ENCODE measurements around the gene ANXA9. TPM values are rescaled to one million over a fixed set of nuclear protein-coding genes. Genes with fewer than 3 reads are reported as not detected.
A peak's percentile ranks its signal among the peaks of the same experiment; 100 is the strongest.

The ANXA9 gene
- total RNA-seq, 1 experiment from 2014 or later, result 1.2 TPM

DNA sequence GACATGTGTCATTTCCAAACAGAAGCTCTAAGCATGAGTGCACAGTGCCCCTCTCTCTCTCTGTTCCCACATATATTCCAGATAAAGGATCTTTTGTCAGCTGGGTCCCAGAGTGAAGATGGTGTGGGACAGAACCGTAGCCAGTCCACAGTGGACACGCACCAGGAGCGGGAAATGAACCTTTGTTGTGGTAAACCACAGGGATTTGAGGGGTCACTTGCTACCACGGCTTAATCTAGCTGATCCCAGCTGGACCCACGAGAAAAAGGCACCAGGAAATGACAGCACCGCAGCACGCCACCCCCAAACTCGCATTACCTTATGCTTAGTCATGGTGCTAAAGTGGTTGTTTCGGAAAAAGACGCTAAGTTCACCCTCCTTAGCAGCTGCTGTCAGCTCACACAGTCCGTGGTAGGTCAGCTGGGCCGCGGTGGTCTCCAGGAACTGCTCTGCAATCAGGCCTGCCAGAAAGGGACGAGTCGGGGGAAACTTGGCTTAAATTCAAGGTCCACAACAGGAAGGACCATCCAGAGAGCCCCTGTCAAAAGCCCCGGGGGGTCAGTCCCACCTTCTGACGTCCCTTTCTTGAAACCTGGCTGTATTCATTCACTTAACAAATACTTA, 17.1 kb downstream of the ANXA9 start:
- DNase-seq (ENCODE audit: low read depth), result no peak
- in situ Hi-C loops (cut with HindIII; ENCODE audit: low pct_unique_long_range_greater_than_20kb, low sequenced_read_pairs), result no loop called here

DNA sequence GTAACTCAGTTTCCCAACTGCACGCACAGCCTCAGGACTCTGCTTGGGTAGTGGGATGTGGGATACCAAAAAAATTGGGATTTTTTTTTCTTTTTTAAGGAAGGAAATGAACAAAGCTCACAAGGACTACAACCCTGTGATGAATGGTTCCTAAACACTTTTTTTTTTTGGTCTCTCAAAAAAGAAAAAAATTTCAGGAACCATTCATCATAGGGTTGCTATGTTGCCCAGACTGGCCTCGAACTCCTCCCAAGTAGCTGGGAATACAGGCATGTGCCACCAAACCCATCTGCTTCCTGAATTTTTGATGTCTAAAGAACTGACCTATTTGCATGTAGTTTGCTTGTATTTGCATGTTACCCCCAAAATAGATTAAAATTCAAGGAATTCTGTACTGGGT, 17.8 kb downstream of the ANXA9 start:
- no peak for DNase-seq (ENCODE audit: low read depth)
- in situ Hi-C loops (cut with HindIII; ENCODE audit: low pct_unique_long_range_greater_than_20kb, low sequenced_read_pairs), result no loop called here

- DNase-seq (ENCODE audit: low read depth), result no peak
- in situ Hi-C loops (cut with HindIII; ENCODE audit: low pct_unique_long_range_greater_than_20kb, low sequenced_read_pairs), result no loop called here
Observed at GRCh38 chr1:151000408-151000807, 18.3 kb downstream of the ANXA9 start.

DNA sequence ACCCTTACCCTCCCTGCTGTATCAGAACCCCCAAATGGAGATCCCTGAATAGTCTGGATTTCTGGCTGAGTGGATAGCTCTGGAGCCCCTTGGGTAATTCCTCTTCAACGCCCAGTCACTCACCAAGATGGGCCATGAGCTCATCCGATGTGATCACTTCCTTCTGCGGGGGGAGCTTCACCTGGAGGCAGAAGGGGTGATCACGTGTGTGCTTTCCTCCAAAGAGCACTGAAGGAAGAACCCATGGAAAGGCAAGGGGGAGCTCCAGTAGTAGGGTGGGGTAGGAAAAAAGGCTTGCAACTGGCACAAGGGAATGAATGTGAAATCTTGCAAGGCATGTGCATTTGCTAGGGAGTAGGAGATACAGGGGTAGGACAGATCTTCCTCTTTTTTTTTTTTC, 19.5 kb downstream of the ANXA9 start:
- DNase-seq (ENCODE audit: low read depth), result no peak

DNA sequence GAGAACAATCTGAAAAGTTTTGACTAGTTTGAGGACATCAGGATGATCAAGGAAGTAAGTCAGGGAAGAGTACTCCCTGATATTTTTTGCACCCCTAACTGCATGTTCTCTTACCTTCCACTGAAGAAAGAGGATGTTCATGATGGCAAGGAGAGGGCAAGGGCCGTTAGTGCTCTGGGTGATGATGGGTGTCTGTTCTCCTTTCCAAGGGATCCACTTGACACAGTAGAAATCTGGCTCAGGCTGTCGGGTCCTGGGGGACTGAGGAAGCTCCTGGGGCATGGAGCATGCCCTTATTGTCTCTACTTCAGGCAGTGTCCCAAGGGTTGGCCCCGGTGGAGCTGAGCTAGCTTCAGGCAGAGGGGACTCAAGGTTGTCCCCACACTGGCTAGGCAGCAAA, 20.0 kb downstream of the ANXA9 start:
- in situ Hi-C loops (cut with HindIII; ENCODE audit: low pct_unique_long_range_greater_than_20kb, low sequenced_read_pairs), result no loop called here
- DNase-seq (ENCODE audit: low read depth), result no peak

More for the DNA sequence above, 19.5 kb downstream of the ANXA9 start:
- in situ Hi-C loops (cut with HindIII; ENCODE audit: low pct_unique_long_range_greater_than_20kb, low sequenced_read_pairs), result no loop called here

GRCh38 chr1:151002611-151003010, 20.5 kb downstream of the ANXA9 start:
- DNase-seq (ENCODE audit: low read depth), result no peak
- in situ Hi-C loops (cut with HindIII; ENCODE audit: low pct_unique_long_range_greater_than_20kb, low sequenced_read_pairs), result no loop called here

DNA sequence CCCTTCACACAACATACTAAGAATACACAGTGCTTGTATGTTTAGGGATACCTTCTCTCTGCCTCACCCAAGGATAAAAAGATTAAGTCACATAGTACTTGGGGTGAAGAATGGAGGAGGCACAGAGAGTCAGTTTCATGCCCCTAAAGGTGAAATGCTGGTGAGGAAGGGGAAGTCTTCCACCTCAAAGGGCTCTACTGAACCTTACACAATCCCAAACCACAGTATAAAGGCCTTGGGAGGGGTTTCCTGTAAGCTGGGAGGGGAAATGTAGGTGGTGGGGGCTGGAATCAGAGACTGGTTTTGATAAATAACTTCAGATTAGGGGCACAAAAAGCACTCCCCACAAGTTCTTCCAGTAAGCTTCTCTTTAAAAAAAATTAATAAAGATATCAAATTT, 21.1 kb downstream of the ANXA9 start:
- in situ Hi-C loops (cut with HindIII; ENCODE audit: low pct_unique_long_range_greater_than_20kb, low sequenced_read_pairs), result no loop called here

GRCh38 chr1:151005729-151006319, 23.7 kb downstream of the ANXA9 start:
- in situ Hi-C loops (cut with HindIII; ENCODE audit: low pct_unique_long_range_greater_than_20kb, low sequenced_read_pairs), result no loop called here
- DNase-seq (ENCODE audit: low read depth), result no peak

More for the DNA sequence above, 21.1 kb downstream of the ANXA9 start:
- no peak for DNase-seq (ENCODE audit: low read depth)

DNA sequence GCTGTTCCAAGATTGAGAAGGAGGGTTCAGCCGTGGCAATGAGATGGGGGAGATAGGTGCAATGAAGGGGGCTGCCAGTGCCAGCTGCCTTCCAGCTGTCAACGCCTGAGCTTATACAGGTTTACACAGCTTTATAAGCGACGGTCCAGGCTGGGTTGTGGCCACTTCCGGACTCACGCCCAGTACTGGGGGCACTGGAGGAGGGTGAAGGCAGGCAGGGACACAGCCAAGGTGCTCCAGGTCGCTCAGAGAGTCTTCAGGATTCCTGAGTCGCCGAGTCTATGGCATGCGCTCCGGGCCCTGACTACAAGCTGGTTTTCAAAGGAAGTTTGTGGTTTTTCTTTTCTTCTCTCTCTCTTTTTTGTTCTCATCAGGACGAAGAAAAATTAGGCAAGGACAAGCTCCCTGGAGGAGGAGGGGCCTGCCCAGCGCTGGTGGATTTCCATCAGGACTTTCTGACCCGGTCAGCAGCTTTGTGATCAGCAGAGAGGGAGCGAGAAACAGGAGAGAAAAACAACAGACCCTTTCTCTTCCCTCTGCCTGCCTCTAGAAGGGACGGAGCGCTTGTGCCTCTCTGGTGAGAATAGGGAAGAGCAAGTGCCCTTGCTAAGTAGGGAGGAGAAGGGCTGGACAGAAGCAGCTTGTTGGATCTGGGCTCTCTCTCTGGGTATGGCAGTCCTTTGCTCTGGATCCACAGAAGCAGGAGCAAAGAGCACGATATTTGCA, 24.4 kb downstream of the ANXA9 start, which contains the start of gene MINDY1:
Gene MINDY1, minus strand, starts transcription at position 576 of the 726 bp plus-strand sequence. CDS start 4,285 bp downstream, outside the sequence.
- DNase-seq (ENCODE audit: low read depth), result peak; percentile 84
- in situ Hi-C loops (cut with HindIII; ENCODE audit: low pct_unique_long_range_greater_than_20kb, low sequenced_read_pairs), result no loop called here

- no peak for DNase-seq (ENCODE audit: low read depth)
Observed at GRCh38 chr1:151007853-151008243, 25.8 kb downstream of the ANXA9 start.

GRCh38 chr1:151008244-151009205, 26.4 kb downstream of the ANXA9 start, which contains the start of gene PRUNE1:
TSS of gene PRUNE1 (plus strand) at chr1:151008449. CDS start at chr1:151008633, 184 bp downstream.
- DNase-seq (ENCODE audit: low read depth), result peak; percentile 95
- in situ Hi-C loops (cut with HindIII; ENCODE audit: low pct_unique_long_range_greater_than_20kb, low sequenced_read_pairs), result no loop called here

More at GRCh38 chr1:151007853-151008243, 25.8 kb downstream of the ANXA9 start:
- in situ Hi-C loops (cut with HindIII; ENCODE audit: low pct_unique_long_range_greater_than_20kb, low sequenced_read_pairs), result no loop called here

- DNase-seq (ENCODE audit: low read depth), result no peak
- in situ Hi-C loops (cut with HindIII; ENCODE audit: low pct_unique_long_range_greater_than_20kb, low sequenced_read_pairs), result no loop called here
Observed at GRCh38 chr1:151009206-151009587, 27.1 kb downstream of the ANXA9 start.

DNA sequence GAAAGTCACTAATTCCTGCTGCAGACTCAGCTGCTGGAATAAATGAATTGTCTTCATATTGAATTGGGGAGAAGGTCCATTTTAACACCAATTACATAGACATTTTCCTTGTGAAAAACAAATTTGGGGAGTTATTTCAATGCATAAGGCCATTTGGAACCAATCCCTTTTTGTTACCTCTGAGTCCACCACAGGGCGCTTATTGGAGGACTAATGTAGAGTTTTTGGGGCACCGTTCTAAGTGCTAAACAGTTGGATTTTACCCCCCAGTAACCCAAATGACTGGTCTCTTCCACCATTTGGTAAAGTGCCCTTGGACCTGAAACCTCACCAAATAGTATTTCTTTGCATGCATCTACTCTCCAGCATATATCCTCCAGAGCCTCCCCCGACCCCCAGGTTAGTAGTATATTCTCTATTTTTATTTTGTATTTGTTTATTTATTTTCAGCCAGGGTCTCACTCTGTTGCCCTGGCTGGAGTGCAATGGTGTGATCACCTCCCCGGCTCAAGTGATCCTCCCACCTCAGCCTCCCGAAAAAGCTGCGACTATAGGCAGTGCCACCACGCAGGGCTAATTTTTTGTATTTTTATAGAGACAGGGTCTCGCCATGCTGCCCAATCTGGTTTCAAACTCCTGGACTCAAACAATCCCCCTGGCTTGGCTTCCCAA, 27.7 kb downstream of the ANXA9 start:
- in situ Hi-C loops (cut with HindIII; ENCODE audit: low pct_unique_long_range_greater_than_20kb, low sequenced_read_pairs), result no loop called here
- DNase-seq (ENCODE audit: low read depth), result no peak

- DNase-seq (ENCODE audit: low read depth), result no peak
- in situ Hi-C loops (cut with HindIII; ENCODE audit: low pct_unique_long_range_greater_than_20kb, low sequenced_read_pairs), result no loop called here
Observed at GRCh38 chr1:151010346-151010726, 28.2 kb downstream of the ANXA9 start.

- no peak for DNase-seq (ENCODE audit: low read depth)
- in situ Hi-C loops (cut with HindIII; ENCODE audit: low pct_unique_long_range_greater_than_20kb, low sequenced_read_pairs), result no loop called here
Observed at GRCh38 chr1:151011154-151011850, 29.2 kb downstream of the ANXA9 start.

DNA sequence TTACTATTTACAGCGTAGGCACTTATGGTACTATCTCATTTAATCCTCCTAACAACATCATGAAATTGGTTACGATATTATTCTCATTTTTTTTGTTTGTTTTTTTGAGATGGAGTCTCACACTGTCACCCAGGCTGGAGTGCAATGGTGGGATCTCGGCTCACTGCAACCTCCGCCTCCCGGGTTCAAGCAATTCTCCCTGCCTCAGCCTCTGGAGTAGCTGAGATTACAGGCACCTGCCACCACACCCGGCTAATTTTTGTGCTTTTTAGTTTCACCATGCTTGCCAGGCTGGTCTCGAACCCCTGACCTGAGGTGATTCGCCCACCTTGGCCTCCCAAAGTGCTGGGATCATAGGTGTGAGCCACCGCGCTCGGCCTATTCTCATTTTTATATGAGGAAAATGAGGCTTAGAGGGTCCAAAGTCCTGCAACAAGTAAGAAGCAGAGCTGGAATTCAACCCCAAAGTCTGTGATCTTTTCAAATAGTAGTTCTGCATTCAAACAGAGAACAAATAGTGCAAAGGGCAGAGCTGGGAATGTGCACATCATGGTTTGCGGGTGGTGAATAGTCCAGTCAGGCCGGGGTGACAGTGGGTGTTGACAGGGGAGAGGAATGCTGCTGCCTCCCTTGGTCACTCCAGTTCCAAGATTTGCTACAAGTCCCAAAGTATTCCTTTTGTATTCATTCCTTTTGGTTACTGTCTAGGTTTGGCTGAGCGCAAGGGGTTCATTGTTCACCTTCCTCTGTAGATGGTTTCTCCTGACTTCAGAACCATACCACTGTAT, 30.8 kb downstream of the ANXA9 start:
- in situ Hi-C loops (cut with HindIII; ENCODE audit: low pct_unique_long_range_greater_than_20kb, low sequenced_read_pairs), result no loop called here
- DNase-seq (ENCODE audit: low read depth), result peak; percentile 41

GRCh38 chr1:151013518-151013917, 31.4 kb downstream of the ANXA9 start:
- in situ Hi-C loops (cut with HindIII; ENCODE audit: low pct_unique_long_range_greater_than_20kb, low sequenced_read_pairs), result no loop called here
- peak; percentile 79 for DNase-seq (ENCODE audit: low read depth)

Data from Caki2 (cell line).